ENCODE data around the gene OGA.

- TF ChIP-seq POLR2AphosphoS5 (IDR thresholded peaks at IDR 0.05; ENCODE audit: low read depth, low read length): no peak
- TF ChIP-seq POLR2A (IDR thresholded peaks at IDR 0.05; ENCODE audit: low read depth, low read length): no peak
- TF ChIP-seq TAF1 (IDR thresholded peaks at IDR 0.05; ENCODE audit: low read depth, low read length): no peak
- TF ChIP-seq PAX5 (IDR thresholded peaks at IDR 0.05; ENCODE audit: insufficient read depth, low read length, severe bottlenecking): no peak
- TF ChIP-seq SPI1 (IDR thresholded peaks at IDR 0.05; ENCODE audit: low read depth, low read length): no peak
Measured at GRCh38 chr10:101841826-101842225, 23.6 kb upstream of the OGA start.

All from GM12891 (cell line).